RWPE2 (cell line): ENCODE measurements around the gene ITGA11.

Experiments used
- ATAC-seq: fragments of 200-7000 bp; cut with Tn5 transposase; 3 replicates; pipeline ENCODE4 v1.9.1; 2021; ENCODE audit warnings: low read depth
- DNase-seq: peaks from one replicate; pipeline ENCODE4 v3.0.0-alpha.2; 2020; ENCODE audit warnings: low spot score
- H3K27ac ChIP-seq: fragments of 450-650 bp; 2 replicates; pipeline ENCODE4 v1.5.1; 2017; ENCODE audit warnings: mild to moderate bottlenecking; ENCODE audit not compliant: poor library complexity, severe bottlenecking
- H3K27me3 ChIP-seq: fragments of 250-450 bp; sonication (Bioruptor Pico); 2 replicates; pipeline ENCODE4 v1.5.1; 2021; ENCODE audit warnings: mild to moderate bottlenecking, moderate library complexity; ENCODE audit not compliant: insufficient read depth, poor library complexity, severe bottlenecking
- H3K36me3 ChIP-seq: fragments of 250-450 bp; sonication (Bioruptor Pico); 2 replicates; pipeline ENCODE4 v1.5.1; 2020; ENCODE audit warnings: low read depth, mild to moderate bottlenecking, moderate library complexity
- H3K4me1 ChIP-seq: fragments of 250-450 bp; sonication (Bioruptor Pico); 2 replicates; pipeline ENCODE4 v1.5.1; 2021; ENCODE audit warnings: mild to moderate bottlenecking, moderate library complexity; ENCODE audit not compliant: insufficient read depth, poor library complexity, severe bottlenecking
- H3K4me3 ChIP-seq: fragments of 250-450 bp; sonication (Bioruptor Pico); 2 replicates; pipeline ENCODE4 v1.5.1; 2021; ENCODE audit warnings: mild to moderate bottlenecking, moderate library complexity; ENCODE audit not compliant: severe bottlenecking
- H3K9me3 ChIP-seq: fragments of 250-450 bp; sonication (Bioruptor Pico); 2 replicates; pipeline ENCODE4 v1.5.1; 2021; ENCODE audit warnings: mild to moderate bottlenecking, moderate library complexity; ENCODE audit not compliant: severe bottlenecking
- TF ChIP-seq, protein P1 (sequence below): fragments of 450-650 bp; IDR thresholded peaks from one replicate; pipeline ENCODE4 v1.5.1; 2017; ENCODE audit warnings: mild to moderate bottlenecking, moderate library complexity; ENCODE audit not compliant: poor library complexity, severe bottlenecking

Gene ITGA11

DNA sequence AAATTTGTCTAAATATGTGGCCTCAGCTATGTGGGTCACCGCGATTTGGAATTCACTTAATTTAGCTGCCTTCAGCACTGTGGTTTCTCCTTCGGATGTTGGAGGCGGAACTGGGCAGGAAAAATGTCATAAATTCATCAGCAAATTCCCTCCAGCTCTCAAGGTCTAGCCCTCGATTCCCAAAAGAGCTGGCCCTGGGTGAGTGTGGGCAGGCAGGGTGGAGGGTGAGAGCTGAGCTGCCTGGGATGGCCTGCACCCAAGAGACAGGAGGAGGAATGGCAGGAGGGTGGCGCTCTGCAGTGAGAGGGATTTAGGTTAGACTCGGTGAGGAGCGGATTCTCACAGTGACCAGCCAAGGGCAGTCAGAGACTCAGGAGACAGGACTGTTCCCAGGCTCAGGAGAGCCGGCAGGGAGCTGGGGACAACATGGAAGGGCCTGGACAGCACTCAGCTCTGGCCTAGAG, 97.3 kb downstream of the ITGA11 start:
- Histone ChIP-seq H3K36me3 (no peaks in the 10 kb centered on the region), H3K27me3 (no peaks in the 10 kb centered on the region), H3K4me1 (peaks cover 6% of the 10 kb centered on the region), H3K27ac (no peak overlapping the region), H3K9me3 (no peaks in the 10 kb centered on the region), H3K4me3 (no peak overlapping the region)
- DNase-seq (no peak), ATAC-seq (no peak)
- TF ChIP-seq, protein P1, sequence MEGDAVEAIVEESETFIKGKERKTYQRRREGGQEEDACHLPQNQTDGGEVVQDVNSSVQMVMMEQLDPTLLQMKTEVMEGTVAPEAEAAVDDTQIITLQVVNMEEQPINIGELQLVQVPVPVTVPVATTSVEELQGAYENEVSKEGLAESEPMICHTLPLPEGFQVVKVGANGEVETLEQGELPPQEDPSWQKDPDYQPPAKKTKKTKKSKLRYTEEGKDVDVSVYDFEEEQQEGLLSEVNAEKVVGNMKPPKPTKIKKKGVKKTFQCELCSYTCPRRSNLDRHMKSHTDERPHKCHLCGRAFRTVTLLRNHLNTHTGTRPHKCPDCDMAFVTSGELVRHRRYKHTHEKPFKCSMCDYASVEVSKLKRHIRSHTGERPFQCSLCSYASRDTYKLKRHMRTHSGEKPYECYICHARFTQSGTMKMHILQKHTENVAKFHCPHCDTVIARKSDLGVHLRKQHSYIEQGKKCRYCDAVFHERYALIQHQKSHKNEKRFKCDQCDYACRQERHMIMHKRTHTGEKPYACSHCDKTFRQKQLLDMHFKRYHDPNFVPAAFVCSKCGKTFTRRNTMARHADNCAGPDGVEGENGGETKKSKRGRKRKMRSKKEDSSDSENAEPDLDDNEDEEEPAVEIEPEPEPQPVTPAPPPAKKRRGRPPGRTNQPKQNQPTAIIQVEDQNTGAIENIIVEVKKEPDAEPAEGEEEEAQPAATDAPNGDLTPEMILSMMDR: no peak

- no peak for DNase-seq
- peak; percentile 74 for ATAC-seq
- Histone ChIP-seq H3K4me3 (no peak overlapping the region), H3K36me3 (no peaks in the 10 kb centered on the region), H3K9me3 (no peaks in the 10 kb centered on the region), H3K27me3 (no peaks in the 10 kb centered on the region), H3K4me1 (peaks cover 6% of the 10 kb centered on the region), H3K27ac (no peak overlapping the region)
- TF ChIP-seq, protein P1: no peak
Measured at GRCh38 chr15:68333775-68334470, 98.0 kb downstream of the ITGA11 start.

GRCh38 chr15:68332266-68332665, 99.7 kb downstream of the ITGA11 start:
- TF ChIP-seq, protein P1: no peak
- H3K27me3 ChIP-seq: no peaks in the 10 kb centered on the region

DNA sequence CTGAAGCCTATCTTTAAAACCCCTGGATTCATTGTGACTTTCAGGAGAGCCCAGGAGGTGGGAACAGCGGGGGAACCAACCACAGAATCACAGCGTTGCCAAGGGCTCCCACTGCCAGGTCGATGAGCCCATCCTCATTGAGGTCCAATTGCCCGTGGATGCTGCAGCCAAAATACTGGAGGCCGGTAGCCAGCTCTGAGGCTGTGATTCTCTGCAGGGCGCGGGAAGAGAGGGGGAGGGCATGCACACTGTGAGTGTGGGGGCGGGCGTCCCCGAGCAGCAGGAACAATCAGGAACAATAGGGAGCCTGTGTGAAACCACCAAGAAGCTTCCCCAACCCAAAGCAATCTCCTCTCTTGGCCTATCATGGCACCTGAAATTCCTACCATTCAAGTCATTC, 101.1 kb downstream of the ITGA11 start:
- no peak for DNase-seq
- Histone ChIP-seq H3K4me1 (peaks cover 6% of the 10 kb centered on the region), H3K9me3 (no peaks in the 10 kb centered on the region), H3K36me3 (no peaks in the 10 kb centered on the region), H3K27me3 (no peaks in the 10 kb centered on the region), H3K27ac (no peak overlapping the region), H3K4me3 (no peak overlapping the region)
- TF ChIP-seq, protein P1: no peak
- ATAC-seq: no peak

More at GRCh38 chr15:68332266-68332665, 99.7 kb downstream of the ITGA11 start:
- H3K4me3 ChIP-seq: no peak overlapping the region
- H3K9me3 ChIP-seq: no peaks in the 10 kb centered on the region
- H3K27ac ChIP-seq: no peak overlapping the region
- ATAC-seq (no peak), DNase-seq (no peak)
- H3K4me1 ChIP-seq: peaks cover 6% of the 10 kb centered on the region
- H3K36me3 ChIP-seq: no peaks in the 10 kb centered on the region

DNA sequence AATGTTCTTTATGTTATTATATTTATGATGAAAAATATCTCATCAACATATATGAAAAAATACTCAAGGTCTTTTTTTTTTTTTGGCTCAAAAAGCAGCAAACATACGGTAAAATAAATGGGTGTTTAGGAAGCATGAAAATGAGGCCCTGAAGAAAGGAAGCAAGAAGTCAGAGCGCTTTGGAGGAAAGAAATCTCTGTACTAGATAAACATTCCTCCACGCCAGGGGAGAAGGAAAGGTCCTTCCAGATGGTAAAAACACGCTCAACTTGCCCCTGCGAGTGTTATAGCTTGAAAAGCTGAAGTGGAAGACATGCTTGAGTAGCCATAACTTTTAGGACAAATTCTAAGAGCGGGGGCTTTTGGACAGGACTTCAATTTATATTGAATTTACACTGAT, 101.5 kb downstream of the ITGA11 start:
- H3K36me3 ChIP-seq: no peaks in the 10 kb centered on the region
- DNase-seq (no peak), ATAC-seq (no peak)
- H3K27me3 ChIP-seq: no peaks in the 10 kb centered on the region
- H3K27ac ChIP-seq: no peak overlapping the region
- peaks cover 6% of the 10 kb centered on the region for H3K4me1 ChIP-seq
- no peak overlapping the region for H3K4me3 ChIP-seq
- TF ChIP-seq, protein P1: no peak
- no peaks in the 10 kb centered on the region for H3K9me3 ChIP-seq
